Stimulated activated CD4-positive, alpha-beta T cell treated with anti-CD3 and anti-CD28 coated beads, Interleukin-12 subunit alpha, Interleukin-12 subunit beta, amount 100 ng/mL, for 24 hours (primary cell): ENCODE data around the gene GRIP2.
"Not testable (repeated sequence)": the region's sequence is repeated elsewhere in the genome, so short reads cannot be mapped to it uniquely, and the experiment has no call there.

ENCODE experiments used
- DNase-seq, 2 experiments: peaks; one replicate each; pipeline ENCODE4 v3.0.0-alpha.2; 2020; ENCODE audit warnings: low read depth in 2 of 2

GRIP2 gene

DNA sequence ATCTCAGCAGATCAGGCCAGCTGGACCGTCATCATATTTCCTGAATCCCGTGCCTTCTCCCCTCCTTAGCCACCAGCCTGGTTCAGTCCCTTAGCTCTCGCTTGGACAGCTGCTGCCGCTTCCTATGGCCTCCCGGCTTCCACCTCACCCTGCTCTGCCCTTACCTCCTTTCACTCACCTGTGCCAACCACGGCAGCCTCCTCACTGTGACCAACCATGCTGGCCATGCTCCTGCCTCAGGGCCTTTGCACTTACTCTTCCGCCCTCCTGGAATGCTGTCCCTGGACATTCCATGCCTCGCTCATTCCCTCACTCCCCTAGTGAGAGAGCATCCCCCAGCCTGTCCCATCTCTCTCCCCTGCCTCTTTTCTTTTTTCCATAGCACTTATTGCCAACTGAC lies 19.2 kb downstream of the GRIP2 start:
- no peak for DNase-seq

DNA sequence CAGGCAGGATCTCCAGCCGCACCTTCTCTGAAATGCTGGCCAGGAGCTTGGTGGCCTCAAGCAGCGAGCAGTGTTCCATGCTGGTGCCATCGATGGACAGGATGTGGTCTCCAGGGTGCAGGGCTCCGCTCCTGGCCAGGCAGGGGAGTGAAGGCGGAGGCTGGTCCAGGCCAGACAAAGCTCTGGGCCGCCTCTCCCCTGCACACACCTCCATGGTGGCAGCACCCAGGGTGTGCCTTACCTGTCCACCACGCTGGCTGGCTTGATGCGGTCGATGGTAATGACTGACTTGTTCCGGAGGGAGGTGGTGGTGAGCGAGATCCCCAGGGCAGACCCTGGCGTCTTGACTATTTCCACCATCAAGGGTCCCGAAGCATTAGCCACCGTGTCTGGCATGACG lies 20.0 kb downstream of the GRIP2 start:
- no peak for DNase-seq

DNA sequence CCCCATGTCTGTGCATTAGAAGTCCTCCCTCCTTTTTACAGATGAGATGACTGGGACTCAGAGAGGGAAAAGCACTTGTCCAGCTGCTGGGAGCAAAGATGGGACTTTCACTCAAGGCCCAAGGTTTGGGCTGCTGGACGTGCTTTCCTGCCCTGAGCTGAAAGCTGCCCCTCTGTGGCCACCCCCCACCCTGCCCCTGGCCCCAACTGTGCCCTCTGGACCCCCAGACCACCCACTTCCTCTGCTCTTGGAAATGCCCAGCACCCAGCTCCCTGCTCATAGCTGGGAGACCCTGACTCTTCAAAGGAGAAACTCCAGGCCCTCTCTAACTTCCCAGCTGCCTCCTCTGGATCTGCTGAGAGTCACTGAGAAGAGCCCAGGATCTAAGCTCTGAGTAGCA lies 20.7 kb downstream of the GRIP2 start:
- DNase-seq: no peak

DNA sequence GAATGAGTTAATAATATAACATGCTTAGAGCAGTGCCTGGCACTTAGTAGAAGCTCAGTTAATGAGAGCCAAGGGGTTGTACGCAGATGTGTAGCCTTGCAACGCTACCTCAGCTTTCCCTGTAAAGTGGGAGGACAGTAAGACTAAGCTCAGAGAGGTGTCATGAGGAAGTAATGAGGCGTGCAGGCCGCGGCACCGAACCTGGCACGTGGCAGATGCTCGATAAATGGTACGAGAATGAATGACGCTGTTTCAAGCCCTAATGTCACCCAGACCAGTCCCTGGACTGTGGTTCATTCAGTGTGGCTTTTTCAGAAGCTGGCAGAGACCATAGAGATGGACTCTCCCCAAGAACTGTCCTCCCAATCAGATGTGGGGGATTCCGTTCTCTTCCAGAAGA lies 21.2 kb downstream of the GRIP2 start:
- no peak for DNase-seq

DNA sequence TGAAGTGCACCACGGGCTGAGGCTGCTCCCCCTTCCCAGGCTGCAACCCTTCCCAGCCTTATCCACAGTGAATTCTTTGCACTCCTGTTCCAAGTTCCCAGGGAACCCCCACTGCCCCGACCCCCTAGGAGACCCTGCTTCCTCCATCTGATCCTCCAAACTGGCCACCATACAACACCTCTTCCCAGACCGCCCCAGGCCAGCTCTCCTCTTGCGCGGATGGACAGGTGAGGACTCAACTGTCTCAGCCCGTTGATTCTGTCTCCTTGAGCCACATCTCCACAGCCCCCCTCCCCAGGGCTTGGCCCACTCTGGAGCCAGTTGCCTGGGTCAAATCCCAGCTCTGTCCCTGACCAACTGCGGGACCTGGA lies 21.7 kb downstream of the GRIP2 start:
- DNase-seq: no peak

DNA sequence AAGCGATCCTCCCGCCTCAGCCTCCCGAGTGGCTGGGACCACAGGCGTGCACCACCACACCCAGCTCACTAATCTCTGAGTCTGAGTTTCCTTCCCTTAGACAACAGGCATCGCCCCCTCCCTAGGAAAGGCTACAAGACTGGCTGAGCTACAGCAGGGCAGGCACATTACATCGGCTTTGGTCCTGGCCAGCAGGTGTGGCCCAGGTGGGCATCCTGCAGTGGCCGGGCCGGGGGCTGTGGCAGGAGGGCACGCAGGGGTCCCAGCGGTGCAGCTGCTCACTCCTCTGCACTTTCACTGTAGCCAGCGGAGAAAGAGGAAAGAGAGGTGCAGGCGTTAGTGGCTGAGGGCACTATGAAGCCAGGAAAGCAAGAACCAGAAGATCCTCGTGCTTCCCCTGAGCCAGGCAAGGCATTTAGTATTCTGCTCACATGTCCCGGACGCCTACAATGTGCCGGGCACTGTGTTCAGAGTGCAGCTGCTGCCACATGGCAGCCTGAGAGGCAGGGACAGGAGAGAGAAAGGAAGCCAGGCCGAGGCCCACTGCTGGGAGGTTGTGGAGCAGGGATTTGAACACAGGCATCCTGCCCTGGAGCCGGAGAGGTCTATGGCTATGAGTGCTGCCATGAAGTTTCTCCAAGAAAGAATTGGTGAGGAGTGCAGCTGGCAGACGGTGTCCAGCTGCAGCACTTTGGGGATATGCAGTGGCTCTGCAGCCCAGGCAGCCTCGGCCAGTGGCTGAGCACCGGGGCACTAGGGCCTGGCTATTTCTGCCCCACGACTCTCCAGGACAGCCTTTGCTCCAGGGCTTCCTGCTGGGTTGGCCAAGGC lies 22.3 kb downstream of the GRIP2 start:
- no peak for DNase-seq

DNA sequence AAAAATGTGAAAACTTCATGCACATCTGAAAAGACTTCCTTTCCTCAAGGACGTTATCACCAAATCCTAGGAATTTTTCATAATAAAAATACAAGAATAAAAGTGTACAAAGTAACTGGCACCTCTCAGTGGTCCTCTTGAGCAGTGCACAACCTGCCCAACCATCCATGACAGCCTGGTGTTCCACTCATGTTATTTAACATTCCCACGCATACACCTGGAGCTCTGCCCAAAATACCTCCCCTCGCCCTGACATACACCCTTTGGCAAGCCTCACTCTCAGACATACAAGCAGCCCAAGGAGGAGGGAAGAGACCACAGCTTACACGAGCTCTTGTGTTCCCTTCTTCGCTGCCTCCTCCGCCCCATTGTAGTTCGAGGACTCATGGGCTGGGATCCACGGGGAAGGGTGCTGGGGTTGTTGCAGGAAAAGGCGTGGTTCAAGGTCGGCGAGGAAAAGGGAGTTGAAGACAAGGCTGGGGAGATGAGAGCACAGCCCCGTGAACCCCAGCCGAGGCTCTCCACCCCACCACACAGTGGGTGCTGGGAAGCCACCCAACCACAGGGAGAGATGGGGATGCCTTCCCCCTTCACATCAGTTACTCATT lies 23.3 kb downstream of the GRIP2 start:
- DNase-seq: no peak

DNA sequence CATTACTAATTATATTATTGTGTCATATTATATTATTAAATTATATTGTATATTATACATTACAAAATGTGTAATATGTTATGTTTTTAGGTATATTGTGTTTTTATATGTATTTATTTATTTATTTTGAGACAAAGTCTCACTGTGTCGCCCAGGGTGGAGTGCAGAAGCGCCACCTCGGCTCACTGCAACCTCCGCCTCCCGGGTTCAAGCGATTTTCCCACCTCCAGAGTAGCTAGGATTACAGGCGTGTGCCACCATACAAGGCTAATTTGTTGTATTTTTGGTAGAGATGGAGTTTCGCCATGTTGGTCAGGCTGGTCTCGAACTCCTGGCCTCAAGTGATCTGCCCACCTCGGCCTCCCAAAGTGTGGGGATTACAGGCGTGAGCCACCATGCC lies 24.6 kb downstream of the GRIP2 start:
- not testable (repeated sequence) for DNase-seq

DNA sequence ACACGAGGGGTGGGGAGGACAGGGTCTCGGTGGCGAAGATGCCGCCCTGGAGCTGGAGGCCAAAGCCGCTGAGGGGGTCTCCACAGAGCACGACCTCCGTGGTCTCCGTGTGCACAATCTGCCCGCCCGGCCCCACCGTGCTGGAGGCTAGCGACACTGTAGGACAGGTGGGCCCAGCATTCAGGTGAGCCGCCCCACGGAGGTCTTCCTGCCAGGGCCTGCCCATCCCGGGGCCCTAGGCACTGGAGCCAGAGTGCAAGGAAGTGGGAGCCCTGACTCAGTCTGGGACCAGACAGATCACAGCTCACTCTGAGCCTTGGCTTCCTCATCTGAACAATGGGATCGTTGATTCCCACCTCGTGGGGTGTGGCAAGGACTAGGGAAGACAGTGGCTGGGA lies 25.8 kb downstream of the GRIP2 start:
- no peak for DNase-seq

DNA sequence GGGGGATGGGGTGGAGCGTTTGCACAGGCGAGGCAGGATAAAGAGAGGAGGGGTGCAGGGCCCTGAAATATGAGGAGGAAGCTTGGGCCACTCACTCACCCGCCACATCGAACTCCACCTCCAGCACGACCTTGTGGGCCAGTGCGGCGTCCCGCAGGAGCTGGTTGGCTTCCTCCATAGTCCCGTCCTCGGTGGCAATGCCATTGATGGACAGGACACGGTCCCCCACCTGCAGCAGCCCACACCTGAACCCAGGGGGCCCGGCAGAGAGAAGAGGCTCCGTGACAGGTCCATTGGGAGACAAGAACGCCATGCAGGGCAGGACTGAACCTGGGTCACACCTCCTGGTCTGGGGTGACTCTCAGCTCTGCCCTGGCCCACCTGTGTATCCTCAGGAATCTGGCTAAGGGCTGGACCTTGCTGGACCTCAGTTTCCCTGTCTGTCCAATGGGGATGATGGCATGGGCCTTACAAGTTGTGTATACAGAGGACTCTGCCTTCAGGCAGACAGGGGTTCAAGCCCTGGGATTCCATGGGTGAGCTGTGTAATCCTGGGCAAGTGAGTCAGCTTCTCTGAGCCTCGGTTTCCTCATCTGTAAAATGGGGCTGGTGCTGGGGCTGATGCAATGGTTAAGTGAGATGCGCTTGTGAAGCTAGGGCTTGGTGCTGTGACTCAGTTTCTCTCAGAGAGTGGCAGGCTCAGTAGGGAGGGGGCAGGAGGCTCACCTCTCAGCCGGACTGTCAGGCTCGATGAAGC lies 26.4 kb downstream of the GRIP2 start:
- DNase-seq: no peak

DNA sequence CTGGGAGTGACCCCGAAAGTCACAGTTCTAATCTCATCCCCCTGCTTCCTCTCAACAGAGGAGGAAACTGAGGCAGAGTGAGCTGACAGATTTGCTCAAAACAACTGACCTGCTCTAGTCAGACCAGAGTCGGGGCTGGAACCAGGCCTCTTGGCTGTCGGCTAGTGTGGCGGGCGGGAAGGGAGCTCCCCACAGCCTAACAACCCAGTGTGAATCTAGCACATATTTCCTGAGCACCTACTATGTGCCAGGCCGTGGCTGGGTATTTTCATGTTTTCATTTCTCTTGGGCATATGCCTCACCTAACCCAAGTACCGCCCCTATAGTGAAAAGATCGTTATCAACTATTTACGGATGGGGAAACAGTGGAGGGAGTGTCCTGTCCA lies 27.2 kb downstream of the GRIP2 start:
- DNase-seq: no peak

DNA sequence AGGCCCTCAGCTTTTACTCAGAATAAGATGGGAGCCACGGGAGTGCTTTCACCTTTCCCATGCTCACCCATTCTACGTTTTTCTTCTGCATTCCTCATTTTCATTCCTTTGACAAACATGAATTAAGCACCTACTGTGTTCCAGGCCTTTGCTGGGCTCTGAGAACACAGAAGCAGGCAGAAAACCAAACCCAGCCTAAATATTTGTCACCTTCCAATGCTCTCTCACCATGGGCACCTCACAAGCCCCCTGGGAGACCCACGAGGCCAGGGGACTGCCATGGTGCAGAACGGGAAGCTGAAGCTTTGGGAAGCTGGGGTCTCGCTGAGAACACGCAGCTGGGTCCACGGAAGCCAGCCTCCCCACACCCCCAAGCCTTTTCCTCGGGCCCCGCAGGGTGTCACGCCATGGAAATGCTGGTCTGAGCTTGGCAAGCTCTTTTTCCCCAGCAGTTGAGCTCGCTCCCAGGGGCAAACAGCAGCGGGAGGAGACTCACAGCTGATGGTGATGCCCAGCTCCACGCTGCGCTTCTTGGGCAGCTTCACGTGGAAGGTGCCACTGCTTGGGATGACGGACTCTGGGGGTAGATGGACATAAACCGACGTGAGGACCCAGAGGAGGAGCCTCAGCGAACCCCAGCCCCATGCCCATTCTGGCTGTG lies 27.7 kb downstream of the GRIP2 start:
- no peak for DNase-seq

DNA sequence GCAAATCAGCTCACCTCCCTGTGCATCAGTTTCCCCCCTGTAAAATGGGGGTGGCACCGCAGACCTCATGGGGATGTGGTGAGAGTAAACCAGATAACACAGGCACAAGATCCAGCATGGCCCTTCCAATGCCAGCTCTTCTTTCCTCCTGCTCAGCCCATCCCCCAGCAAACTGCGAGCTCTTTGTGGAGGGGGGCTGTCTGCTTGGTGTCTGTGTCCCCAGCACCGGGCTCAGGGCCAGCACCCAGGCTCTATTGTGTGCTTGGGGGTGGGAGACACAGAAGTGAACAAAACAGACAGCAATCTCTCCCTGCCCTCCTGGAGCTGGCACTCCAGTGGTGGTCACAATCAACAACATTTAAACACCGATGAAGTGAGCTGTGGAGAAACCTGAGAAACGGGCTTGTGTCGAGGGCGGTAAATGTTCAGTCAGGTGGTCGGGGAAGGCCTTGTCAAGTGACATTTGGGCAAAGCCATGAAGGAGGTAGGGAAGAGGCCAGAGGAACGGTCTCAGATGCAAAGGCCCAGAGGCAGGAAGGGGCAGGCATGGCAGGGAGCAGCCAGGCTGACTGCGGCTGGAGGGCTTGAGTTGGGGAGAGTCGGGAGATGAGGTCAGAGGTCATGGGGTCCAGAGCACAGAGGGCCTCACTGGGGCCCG lies 28.4 kb downstream of the GRIP2 start:
- no peak for DNase-seq

DNA sequence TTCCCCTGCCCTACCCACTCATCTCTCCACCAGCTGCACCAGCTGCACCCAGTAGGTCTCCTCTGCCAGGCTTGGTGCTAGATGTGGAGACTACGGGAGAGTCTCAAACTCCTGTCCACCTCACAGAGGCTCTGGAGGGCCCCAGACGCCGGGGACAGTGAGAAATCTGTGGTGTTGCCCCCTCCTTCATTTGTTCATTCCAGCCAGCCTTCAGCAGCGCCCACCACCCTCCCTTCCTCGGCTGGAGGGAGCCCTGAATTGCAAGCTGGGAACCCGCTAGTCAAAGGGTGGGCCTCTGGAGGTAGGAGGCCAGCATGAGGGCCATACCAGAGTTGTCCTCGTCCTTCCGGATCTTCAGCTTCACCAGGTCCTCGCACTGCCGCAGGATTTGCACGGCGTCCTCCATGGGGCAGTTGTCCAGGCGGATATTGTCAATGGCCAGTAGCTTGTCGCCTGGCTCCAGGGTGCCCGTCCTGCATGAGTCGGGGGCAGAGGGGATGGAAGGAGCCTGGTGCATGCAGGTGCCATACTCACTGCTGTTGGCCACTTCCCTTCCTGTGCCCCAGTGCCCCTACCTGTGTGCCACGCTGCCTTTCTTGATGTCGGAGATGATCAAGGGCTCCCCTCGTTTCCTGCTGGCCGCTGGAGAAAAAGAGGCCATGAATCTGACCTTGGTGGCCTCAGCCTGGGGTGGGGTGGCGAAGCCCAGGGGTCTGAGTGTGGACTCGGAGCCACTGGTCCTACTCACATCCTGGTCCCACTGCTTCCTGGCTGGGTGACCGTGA lies 29.1 kb downstream of the GRIP2 start:
- DNase-seq: no peak

DNA sequence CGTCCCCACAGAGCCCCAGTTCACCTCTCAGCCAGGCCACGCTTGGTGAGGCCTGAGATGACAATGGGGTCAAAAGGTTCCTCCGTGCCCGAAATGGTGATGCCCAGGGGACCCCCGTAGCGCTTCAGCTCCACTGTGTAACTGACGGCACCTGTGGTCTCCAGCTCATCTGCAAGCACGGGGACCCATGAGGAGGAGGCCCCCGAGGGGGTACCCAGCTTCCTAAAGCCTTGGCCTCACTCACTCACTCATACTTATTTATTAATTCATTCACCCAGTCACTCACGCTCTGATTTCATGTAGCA lies 30.4 kb downstream of the GRIP2 start:
- no peak for DNase-seq

DNA sequence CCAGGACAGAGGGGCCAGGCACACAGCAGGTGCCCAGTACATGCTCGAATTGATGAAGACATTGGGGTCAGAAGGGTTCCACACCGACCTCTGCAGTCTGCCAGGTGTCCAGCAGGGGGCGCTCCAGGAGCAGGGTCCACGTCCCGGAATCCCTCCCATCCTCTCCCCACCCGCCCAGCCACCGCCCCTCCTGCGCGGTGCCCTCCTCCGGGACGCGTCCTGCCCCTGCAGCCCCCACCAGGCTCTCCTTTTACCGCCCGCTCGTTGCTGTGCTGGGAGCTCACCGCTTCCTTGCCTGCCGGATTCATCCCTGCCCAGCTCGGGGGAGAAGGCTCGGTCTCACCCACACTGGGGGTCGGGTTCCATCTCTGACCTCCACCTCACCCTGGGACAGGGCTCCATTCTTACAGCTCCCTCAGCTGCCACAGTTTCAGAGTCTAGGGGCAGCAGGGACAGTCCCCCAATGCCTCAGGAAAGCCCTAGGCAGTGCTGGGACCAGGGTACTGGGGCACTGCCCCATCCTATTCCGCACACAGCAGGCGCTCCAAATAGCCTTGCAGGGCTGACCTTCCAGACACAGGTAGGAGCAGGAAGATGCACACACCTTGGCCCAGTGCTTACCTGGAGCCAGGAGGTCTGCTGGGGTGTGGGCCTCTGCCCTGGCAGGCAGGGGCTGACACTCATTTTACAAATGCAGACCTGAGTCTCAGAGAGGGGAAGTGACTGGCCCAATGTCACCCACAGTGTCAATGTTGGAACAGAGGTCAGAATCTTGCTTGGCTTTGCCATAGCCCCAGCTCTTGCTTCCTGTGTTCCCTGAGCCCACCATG lies 31.0 kb downstream of the GRIP2 start:
- peak; percentile 34 to 78 for DNase-seq

DNA sequence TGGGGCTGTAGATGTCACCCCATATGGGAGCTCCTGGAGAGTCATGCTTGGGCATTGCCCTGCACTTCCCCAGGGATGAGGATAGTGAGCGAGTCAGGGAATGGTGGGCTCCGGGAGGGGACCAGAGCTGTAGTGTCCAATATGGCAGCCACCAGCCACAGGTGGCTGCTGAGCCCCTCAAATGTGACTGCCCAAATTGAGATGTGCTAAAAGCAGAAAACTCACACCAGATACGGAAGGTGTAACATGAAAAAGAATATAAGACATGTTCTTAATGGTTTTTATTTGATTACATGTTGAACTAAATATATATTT lies 31.7 kb downstream of the GRIP2 start:
- DNase-seq: no peak

DNA sequence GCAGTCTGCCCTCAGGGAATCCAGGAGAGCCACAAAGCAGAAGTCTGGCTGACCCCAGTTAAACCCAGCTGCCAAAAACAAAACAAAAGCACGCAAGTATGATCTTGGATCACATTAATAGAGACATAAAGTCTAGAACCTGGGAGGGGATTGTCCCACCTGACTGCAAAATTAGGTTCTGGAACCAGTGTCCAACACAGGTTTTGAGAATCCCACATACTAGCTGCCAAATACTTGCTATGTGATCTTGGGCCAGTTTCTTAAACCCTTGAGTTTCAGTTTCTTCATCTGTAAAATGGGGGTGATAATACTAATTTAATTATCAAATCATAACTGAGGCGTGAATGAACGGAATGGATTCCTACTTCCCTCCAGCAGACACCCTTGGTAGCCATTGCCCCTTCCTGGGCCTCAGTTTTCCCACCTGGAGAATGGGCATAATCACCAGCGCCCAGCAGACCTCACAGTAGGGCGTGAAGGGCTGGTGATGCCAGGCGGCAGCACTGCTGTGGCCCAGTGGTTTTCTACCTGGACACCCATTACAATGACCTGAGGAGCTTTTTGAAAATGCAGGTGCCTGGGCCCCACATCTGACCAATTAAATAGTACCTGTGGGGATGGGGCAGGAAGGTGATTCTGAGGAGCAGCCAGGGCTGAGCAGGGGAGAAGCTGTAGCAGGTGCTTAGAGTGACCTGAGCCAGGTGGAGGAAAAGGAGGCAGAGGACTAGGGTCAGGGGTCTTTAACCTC lies 32.2 kb downstream of the GRIP2 start:
- no peak for DNase-seq

DNA sequence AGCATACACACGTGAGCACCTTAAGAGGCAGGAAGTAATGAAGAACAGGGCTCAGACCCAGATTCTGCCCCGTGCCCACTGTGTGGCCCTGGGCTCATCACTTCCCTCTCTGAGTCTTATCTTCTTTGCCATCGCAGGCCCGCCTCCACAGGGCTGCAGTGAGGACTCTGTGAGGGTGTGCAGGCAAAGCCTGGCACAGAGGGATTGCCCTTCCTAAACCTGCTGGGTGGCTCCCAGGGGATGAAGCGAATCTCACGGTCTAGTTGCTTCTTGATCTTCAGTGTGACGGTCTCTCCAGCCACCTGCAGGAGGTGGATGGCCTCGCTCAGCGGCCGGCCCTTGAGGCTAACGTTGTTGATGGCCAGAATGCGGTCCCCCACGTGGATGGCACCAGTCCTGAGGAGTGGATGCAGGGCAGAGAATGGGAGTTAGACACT lies 32.8 kb downstream of the GRIP2 start:
- DNase-seq: no peak
